Choroid plexus epithelial cell (primary cell): Measurements from ENCODE around the gene CHIT1.
"Not testable (repeated sequence)": the region's sequence is repeated elsewhere in the genome, so short reads cannot be mapped to it uniquely, and the experiment has no call there.

Experiments
- DNase-seq: peaks from one replicate; pipeline ENCODE4 v3.0.0-alpha.2; 2010; ENCODE audit warnings: low read depth
- H3K4me3 ChIP-seq: 2 replicates; pipeline ENCODE4 v1.5.1; 2011; ENCODE audit warnings: low read depth, mild to moderate bottlenecking, control low read depth, low read length, moderate library complexity
- TF ChIP-seq, protein P1 (sequence below): conservative IDR thresholded peaks from 2 replicates; pipeline ENCODE4 v1.5.1; 2011; ENCODE audit warnings: low read depth, mild to moderate bottlenecking, control low read depth, inconsistent platforms, low read length, moderate library complexity

Gene CHIT1

DNA sequence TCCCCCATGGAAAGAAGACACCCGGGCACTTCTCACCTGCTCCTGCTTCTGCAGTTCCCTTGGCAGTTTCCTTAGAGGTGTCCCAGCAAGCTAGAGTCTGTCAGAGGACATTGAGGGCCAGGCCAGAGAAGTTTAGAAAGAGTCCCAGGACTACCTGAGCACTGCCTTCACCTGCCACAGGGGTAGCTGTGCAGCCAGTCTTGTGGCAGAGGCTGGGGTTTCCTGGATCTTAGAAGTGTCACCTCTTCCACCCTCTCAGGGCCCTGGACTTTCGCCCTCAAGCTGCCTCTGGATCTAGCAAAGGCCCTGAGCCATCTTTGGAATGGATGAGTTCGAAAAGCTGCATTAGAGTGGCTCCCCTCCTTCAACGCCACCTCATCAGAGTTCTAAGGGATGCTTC lies 41.0 kb upstream of the CHIT1 start:
- DNase-seq = no peak
- no peak overlapping the region for H3K4me3 ChIP-seq
- TF ChIP-seq, protein P1, sequence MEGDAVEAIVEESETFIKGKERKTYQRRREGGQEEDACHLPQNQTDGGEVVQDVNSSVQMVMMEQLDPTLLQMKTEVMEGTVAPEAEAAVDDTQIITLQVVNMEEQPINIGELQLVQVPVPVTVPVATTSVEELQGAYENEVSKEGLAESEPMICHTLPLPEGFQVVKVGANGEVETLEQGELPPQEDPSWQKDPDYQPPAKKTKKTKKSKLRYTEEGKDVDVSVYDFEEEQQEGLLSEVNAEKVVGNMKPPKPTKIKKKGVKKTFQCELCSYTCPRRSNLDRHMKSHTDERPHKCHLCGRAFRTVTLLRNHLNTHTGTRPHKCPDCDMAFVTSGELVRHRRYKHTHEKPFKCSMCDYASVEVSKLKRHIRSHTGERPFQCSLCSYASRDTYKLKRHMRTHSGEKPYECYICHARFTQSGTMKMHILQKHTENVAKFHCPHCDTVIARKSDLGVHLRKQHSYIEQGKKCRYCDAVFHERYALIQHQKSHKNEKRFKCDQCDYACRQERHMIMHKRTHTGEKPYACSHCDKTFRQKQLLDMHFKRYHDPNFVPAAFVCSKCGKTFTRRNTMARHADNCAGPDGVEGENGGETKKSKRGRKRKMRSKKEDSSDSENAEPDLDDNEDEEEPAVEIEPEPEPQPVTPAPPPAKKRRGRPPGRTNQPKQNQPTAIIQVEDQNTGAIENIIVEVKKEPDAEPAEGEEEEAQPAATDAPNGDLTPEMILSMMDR = no peak

- DNase-seq = no peak
- TF ChIP-seq, protein P1 = no peak
- no peak overlapping the region for H3K4me3 ChIP-seq
Observed at GRCh38 chr1:203269654-203270020, 40.2 kb upstream of the CHIT1 start.

DNA sequence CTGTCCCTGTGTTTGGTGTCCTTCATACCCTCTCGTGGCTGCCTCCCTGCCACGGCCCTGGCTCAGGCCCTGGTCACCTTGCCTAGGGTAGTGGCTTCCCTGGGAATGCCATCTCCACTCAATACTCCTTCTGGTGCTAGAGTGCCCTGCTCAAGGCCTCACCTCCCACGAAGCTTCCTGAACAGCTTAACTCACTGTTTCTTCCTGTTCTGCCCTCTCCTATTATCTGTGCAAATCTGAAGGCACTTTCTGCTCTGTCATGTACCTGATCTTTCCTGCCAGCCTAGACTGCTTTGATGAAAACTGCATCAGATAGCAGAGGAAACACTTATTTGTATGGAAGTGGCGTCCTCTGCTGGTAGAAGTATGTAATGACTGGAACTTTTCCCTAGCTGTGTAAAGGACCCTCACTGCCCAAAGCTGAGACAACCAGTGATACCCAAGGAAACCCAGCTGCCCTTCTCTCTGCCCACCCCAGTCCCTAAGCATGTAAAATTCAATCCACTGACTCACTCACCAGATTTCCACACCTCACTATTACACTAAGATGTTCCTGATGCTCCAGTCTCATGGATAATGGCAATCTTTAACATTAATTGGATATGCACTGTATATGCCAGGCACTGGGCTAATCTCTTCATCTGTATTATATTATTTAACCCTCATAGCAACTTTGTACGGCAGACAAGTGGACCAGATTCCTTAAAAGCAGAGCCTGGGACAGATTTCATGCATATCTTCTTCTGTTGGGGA lies 39.6 kb upstream of the CHIT1 start:
- DNase-seq = peak; percentile 88
- no peak overlapping the region for H3K4me3 ChIP-seq
- TF ChIP-seq, protein P1 = peak; percentile 89

- no peak for DNase-seq
- TF ChIP-seq, protein P1 = no peak
- peak overlapping the region; percentile 74 for H3K4me3 ChIP-seq
Observed at GRCh38 chr1:203267912-203268311, 38.4 kb upstream of the CHIT1 start.

DNA sequence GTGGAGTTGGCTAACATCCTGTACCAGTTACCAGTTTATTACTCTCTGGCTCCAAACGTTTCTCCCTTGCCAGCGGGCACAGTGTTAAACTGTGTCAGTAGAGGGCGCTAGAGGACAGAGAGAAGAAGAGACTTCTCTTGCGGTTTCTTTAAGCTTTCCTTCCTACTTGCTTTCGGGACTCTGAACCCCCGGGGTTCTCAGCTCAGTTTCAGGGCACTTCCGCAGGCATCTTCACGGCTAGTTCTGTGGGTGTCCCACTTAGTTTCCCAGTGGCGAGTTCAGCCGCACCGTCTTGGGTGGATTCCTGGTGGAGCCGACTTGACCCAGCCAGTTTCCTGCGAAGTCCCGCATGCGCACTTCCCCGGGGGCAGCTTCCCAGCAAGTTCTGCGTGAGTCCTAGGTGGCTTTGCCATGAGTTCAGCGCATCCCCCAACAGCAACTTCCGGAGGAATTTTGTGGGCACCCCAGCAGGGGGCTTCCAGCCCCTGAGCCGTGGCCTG lies 37.9 kb upstream of the CHIT1 start:
- peak; percentile 88 for DNase-seq
- peak overlapping the region; percentile 74 for H3K4me3 ChIP-seq
- TF ChIP-seq, protein P1 = peak; percentile 94

DNA sequence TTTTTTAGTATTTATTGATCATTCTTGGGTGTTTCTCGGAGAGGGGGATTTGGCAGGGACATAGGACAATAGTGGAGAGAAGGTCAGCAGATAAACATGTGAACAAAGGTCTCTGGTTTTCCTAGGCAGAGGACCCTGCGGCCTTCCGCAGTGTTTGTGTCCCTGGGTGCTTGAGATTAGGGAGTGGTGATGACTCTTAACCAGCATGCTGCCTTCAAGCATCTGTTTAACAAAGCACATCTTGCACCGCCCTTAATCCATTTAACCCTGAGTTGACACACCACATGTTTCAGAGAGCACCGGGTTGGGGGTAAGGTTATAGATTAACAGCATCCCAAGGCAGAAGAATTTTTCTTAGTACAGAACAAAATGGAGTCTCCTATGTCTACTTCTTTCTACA lies 36.7 kb upstream of the CHIT1 start:
- H3K4me3 ChIP-seq, DNase-seq: not testable (repeated sequence)

DNA sequence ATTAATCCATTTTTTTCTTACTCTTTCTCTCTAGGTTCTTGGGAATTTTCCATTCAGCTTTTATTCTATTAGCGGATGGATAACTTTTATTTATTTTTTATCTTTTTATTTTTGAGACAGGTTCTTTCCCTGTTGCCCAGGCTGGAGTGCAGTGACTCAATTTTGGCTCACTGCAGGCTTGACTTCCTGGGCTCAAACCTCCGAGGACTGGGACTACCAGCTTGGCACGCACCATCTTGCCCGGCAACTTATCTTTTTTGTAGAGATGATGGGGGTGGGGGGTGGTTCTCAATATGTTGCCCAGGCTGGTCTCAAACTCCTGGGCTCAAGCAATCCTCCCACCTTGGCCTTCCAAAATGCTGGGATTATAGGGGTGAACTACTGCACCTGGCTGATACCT lies 36.1 kb upstream of the CHIT1 start:
- TF ChIP-seq, protein P1 = no peak
- no peak for DNase-seq
- H3K4me3 ChIP-seq = no peak overlapping the region
